Loucy (cell line): Measurements from ENCODE around the gene MACROD2.

Experiments used
- H2AFZ ChIP-seq: fragments of 200-600 bp; sonication (generic); 2 replicates; pipeline ENCODE4 v1.6.0; 2016; ENCODE audit warnings: antibody characterized with exemption, mild to moderate bottlenecking, low read length, moderate library complexity
- H3F3A ChIP-seq: fragments of 200-600 bp; 2 replicates; pipeline ENCODE4 v1.6.0; 2016; ENCODE audit warnings: antibody characterized with exemption, low read depth, mild to moderate bottlenecking
- H3K27me3 ChIP-seq: fragments of 200-600 bp; sonication (generic); 2 replicates; pipeline ENCODE4 v1.6.1; 2014; ENCODE audit warnings: low read length, mild to moderate bottlenecking; ENCODE audit not compliant: insufficient read depth, poor library complexity, severe bottlenecking
- H3K36me3 ChIP-seq: fragments of 200-600 bp; sonication (generic); 2 replicates; pipeline ENCODE4 v1.6.1; 2016; ENCODE audit warnings: low read length; ENCODE audit not compliant: insufficient read depth
- H3K4me1 ChIP-seq: fragments of 200-600 bp; sonication (generic); 2 replicates; pipeline ENCODE4 v1.5.1; 2014; ENCODE audit warnings: low read length, mild to moderate bottlenecking; ENCODE audit not compliant: insufficient read depth, poor library complexity, severe bottlenecking
- H3K4me2 ChIP-seq: fragments of 200-600 bp; sonication (generic); 2 replicates; pipeline ENCODE4 v1.6.0; 2014; ENCODE audit warnings: antibody characterized with exemption, low read length, low read depth, mild to moderate bottlenecking; ENCODE audit not compliant: poor library complexity, severe bottlenecking
- H3K4me3 ChIP-seq: fragments of 200-600 bp; sonication (generic); 2 replicates; pipeline ENCODE4 v1.5.1; 2014; ENCODE audit warnings: low read length, mild to moderate bottlenecking, mixed read lengths; ENCODE audit not compliant: poor library complexity, severe bottlenecking
- H3K79me2 ChIP-seq: fragments of 200-600 bp; sonication (generic); 2 replicates; pipeline ENCODE4 v1.6.1; 2014; ENCODE audit warnings: low read length; ENCODE audit not compliant: insufficient read depth
- H3K9ac ChIP-seq: fragments of 200-600 bp; sonication (generic); 2 replicates; pipeline ENCODE4 v1.6.0; 2014; ENCODE audit warnings: mild to moderate bottlenecking, low read depth, low read length, moderate library complexity; ENCODE audit not compliant: poor library complexity, severe bottlenecking
- H3K9me2 ChIP-seq: fragments of 200-600 bp; sonication (generic); replicated peaks from 2 replicates; pipeline ENCODE4 v1.6.1; 2016; ENCODE audit warnings: low read depth, low read length, mixed read lengths
- H3K9me3 ChIP-seq: fragments of 200-600 bp; sonication (generic); 2 replicates; pipeline ENCODE4 v1.6.1; 2014; ENCODE audit warnings: mild to moderate bottlenecking, antibody characterized with exemption, low read length, low read depth; ENCODE audit not compliant: insufficient read depth
- H4K20me1 ChIP-seq: fragments of 200-600 bp; sonication (generic); 2 replicates; pipeline ENCODE4 v1.6.0; 2014; ENCODE audit warnings: antibody characterized with exemption, low read length, mild to moderate bottlenecking; ENCODE audit not compliant: insufficient read depth, poor library complexity, severe bottlenecking
- CTCF ChIP-seq: fragments of 200-600 bp; sonication (generic); conservative IDR thresholded peaks from 2 replicates; pipeline ENCODE4 v1.5.1; 2014; ENCODE audit warnings: mild to moderate bottlenecking, antibody characterized with exemption, low read length
- EZH2phosphoT487 ChIP-seq: fragments of 200-600 bp; IDR thresholded peaks from 2 replicates; pipeline ENCODE4 v1.6.1; 2018; ENCODE audit warnings: antibody characterized with exemption, mild to moderate bottlenecking, moderate library complexity, borderline replicate concordance

MACROD2 gene

GRCh38 chr20:14497004-14497403 lies 501.7 kb downstream of the MACROD2 start:
- TF ChIP-seq EZH2phosphoT487 (no peak), CTCF (no peak)
- no peaks in the 10 kb centered on the region for H3F3A ChIP-seq
- no peaks in the 10 kb centered on the region for H3K27me3 ChIP-seq
- H3K4me2 ChIP-seq, result no peak overlapping the region
- H3K9me2 ChIP-seq, result no peaks in the 10 kb centered on the region
- no peaks in the 10 kb centered on the region for H4K20me1 ChIP-seq
- H3K4me1 ChIP-seq, result no peaks in the 10 kb centered on the region
- no peaks in the 10 kb centered on the region for H3K9me3 ChIP-seq
- H2AFZ ChIP-seq, result no peak overlapping the region
- H3K4me3 ChIP-seq, result no peak overlapping the region
- H3K9ac ChIP-seq, result no peak overlapping the region
- H3K79me2 ChIP-seq, result no peaks in the 10 kb centered on the region
- H3K36me3 ChIP-seq, result no peaks in the 10 kb centered on the region

GRCh38 chr20:14498772-14499171 lies 503.5 kb downstream of the MACROD2 start:
- Histone ChIP-seq H3K9me2 (no peaks in the 10 kb centered on the region), H3K4me1 (no peaks in the 10 kb centered on the region), H2AFZ (no peak overlapping the region), H3K9me3 (no peaks in the 10 kb centered on the region), H3F3A (no peaks in the 10 kb centered on the region), H3K4me3 (no peak overlapping the region), H3K79me2 (no peaks in the 10 kb centered on the region), H3K27me3 (no peaks in the 10 kb centered on the region), H3K4me2 (no peak overlapping the region), H3K9ac (no peak overlapping the region), H4K20me1 (no peaks in the 10 kb centered on the region), H3K36me3 (no peaks in the 10 kb centered on the region)
- TF ChIP-seq CTCF (no peak), EZH2phosphoT487 (no peak)

GRCh38 chr20:14505476-14505875 lies 510.2 kb downstream of the MACROD2 start:
- Histone ChIP-seq H3K79me2 (no peaks in the 10 kb centered on the region), H3K4me1 (no peaks in the 10 kb centered on the region), H3K4me2 (no peak overlapping the region), H3F3A (no peaks in the 10 kb centered on the region), H2AFZ (no peak overlapping the region), H3K9me3 (no peaks in the 10 kb centered on the region), H3K36me3 (no peaks in the 10 kb centered on the region), H3K9ac (no peak overlapping the region), H3K27me3 (no peaks in the 10 kb centered on the region), H4K20me1 (no peaks in the 10 kb centered on the region), H3K4me3 (no peak overlapping the region), H3K9me2 (no peaks in the 10 kb centered on the region)
- TF ChIP-seq EZH2phosphoT487 (no peak), CTCF (no peak)
